PC-3 (cell line): ENCODE results near the gene SLIT1. TPM values are rescaled to one million over a fixed set of nuclear protein-coding genes. Genes with fewer than 3 reads are reported as not detected.

Experiments
- ATAC-seq: fragments of 200-7000 bp; cut with Tn5 transposase; 2 replicates; pipeline ENCODE4 v1.9.1; 2020; ENCODE audit warnings: mild to moderate bottlenecking, moderate library complexity
- BruUV-seq: library from RNA; stranded (reverse); fragments of 400-500 nt; replicated peaks from 2 replicates; lab custom pipeline; 2021; lab: Mats Ljungman, UMichigan
- CTCF ChIA-PET: fragments of 300-600 bp; sonication (Branson Sonifier 250); formaldehyde crosslinking; loops from one replicate; lab custom pipeline; 2022; ENCODE audit warnings: antibody characterized with exemption; lab: Charles Lee
- POLR2A ChIA-PET: fragments of 300-600 bp; sonication (Branson Sonifier 250); formaldehyde crosslinking; loops from one replicate; lab custom pipeline; 2022; ENCODE audit warnings: antibody characterized with exemption; ENCODE audit not compliant: unreplicated experiment; lab: Charles Lee
- DNase-seq: peaks from one replicate; pipeline ENCODE4 v3.0.0-alpha.2; 2015
- H2AFZ ChIP-seq: fragments of 300-600 bp; sonication (generic); 2 replicates; pipeline ENCODE4 v1.6.0; 2016; ENCODE audit warnings: antibody characterized with exemption, low read length
- H3F3A ChIP-seq: fragments of 300-600 bp; sonication (generic); one replicate; pipeline ENCODE4 v1.6.0; 2017; ENCODE audit warnings: antibody characterized with exemption, low read length, control low read depth, mild to moderate bottlenecking; ENCODE audit not compliant: unreplicated experiment
- H3K27ac ChIP-seq: fragments of 300-600 bp; sonication (generic); 2 replicates; pipeline ENCODE4 v1.5.1; 2016; ENCODE audit warnings: mild to moderate bottlenecking, low read length
- H3K27me3 ChIP-seq: fragments of 300-600 bp; sonication (generic); 2 replicates; pipeline ENCODE4 v1.6.1; 2016; ENCODE audit warnings: low read length, mixed read lengths
- H3K36me3 ChIP-seq: fragments of 300-600 bp; sonication (generic); 2 replicates; pipeline ENCODE4 v1.6.1; 2016; ENCODE audit warnings: low read depth, mixed run types, low read length, mixed read lengths
- H3K4me1 ChIP-seq: fragments of 300-600 bp; sonication (generic); 2 replicates; pipeline ENCODE4 v1.5.1; 2016; ENCODE audit warnings: low read length; ENCODE audit not compliant: insufficient read depth
- H3K4me2 ChIP-seq: fragments of 300-600 bp; sonication (generic); 2 replicates; pipeline ENCODE4 v1.6.0; 2016; ENCODE audit warnings: low read length
- H3K4me3 ChIP-seq: fragments of 300-600 bp; sonication (generic); 2 replicates; pipeline ENCODE4 v1.5.1; 2016; ENCODE audit warnings: mild to moderate bottlenecking, low read length, mixed read lengths
- H3K79me2 ChIP-seq: fragments of 300-600 bp; sonication (generic); 2 replicates; pipeline ENCODE4 v1.6.1; 2017; ENCODE audit warnings: low read length, mixed read lengths
- H3K9ac ChIP-seq: fragments of 300-600 bp; sonication (generic); 2 replicates; pipeline ENCODE4 v1.6.0; 2016; ENCODE audit warnings: mild to moderate bottlenecking, low read length
- H3K9me2 ChIP-seq: fragments of 300-600 bp; sonication (generic); replicated peaks from 2 replicates; pipeline ENCODE4 v1.6.1; 2016; ENCODE audit warnings: mixed run types, low read length, mixed read lengths
- H3K9me3 ChIP-seq: fragments of 300-600 bp; sonication (generic); 2 replicates; pipeline ENCODE4 v1.6.1; 2016; ENCODE audit warnings: low read length, mixed read lengths
- H4K20me1 ChIP-seq: fragments of 300-600 bp; sonication (generic); 2 replicates; pipeline ENCODE4 v1.6.1; 2016; ENCODE audit warnings: low read length, mixed read lengths
- EZH2 ChIP-seq: fragments of 300-600 bp; sonication (generic); IDR thresholded peaks from one replicate; pipeline ENCODE4 v1.6.1; 2017; ENCODE audit warnings: antibody characterized with exemption, mild to moderate bottlenecking, low read length; ENCODE audit not compliant: unreplicated experiment
- EZH2phosphoT487 ChIP-seq: fragments of 300-600 bp; sonication (generic); IDR thresholded peaks from 2 replicates; pipeline ENCODE4 v1.6.1; 2018; ENCODE audit warnings: mild to moderate bottlenecking, antibody characterized with exemption, low read length, borderline replicate concordance
- intact Hi-C: fragments of 100-400 bp; cut with micrococcal nuclease; formaldehyde crosslinking; loops from 2 replicates; pipeline ENCODE4 v1.9.0; 2023
- total RNA-seq: library from RNA; depleted of rRNA; stranded (reverse); fragments of >200 nt; gene quantifications from 2 replicates; pipeline ENCODE4 v1.2.3, GENCODE V29; 2014
- TF ChIP-seq, protein P1 (sequence below): fragments of 300-600 bp; sonication (generic); conservative IDR thresholded peaks from 2 replicates; pipeline ENCODE4 v1.5.1; 2017; ENCODE audit warnings: antibody characterized with exemption, low read depth, mild to moderate bottlenecking, low read length

SLIT1 gene
- total RNA-seq, 1 experiment from 2014 or later, result not detected

DNA sequence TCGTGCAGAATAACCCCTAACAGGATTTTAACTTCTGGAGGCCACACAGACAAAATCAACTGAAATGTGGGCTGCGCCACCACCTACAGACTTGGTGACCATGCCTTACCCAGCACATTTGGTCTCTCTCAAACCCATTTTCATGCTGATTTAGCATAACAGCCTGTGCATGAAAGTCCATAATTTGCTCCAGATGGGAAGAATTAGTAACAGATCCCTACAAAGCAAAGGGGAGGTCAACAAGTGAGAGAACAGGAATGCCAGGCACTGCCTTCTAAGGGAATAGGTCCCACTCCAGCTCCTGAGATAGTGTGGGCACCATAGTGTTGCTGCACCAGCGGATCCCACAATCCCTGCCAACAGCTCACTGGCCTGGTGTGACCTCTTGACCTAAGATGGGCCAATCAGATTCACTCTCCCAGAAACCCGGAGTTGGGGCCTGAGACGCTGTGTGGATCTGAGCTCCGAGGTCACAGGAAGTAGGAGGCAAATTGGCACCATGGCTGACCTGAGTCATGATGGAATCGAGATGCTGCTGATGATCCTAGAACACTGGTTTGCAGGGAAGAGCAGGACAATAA is 32.4 kb downstream of the SLIT1 start:
- H2AFZ ChIP-seq, result no peak overlapping the region
- DNase-seq, result no peak
- H4K20me1 ChIP-seq, result no peaks in the 10 kb centered on the region
- no peaks in the 10 kb centered on the region for H3K4me1 ChIP-seq
- no peak for TF ChIP-seq EZH2
- no peak for TF ChIP-seq EZH2phosphoT487
- TF ChIP-seq, protein P1, sequence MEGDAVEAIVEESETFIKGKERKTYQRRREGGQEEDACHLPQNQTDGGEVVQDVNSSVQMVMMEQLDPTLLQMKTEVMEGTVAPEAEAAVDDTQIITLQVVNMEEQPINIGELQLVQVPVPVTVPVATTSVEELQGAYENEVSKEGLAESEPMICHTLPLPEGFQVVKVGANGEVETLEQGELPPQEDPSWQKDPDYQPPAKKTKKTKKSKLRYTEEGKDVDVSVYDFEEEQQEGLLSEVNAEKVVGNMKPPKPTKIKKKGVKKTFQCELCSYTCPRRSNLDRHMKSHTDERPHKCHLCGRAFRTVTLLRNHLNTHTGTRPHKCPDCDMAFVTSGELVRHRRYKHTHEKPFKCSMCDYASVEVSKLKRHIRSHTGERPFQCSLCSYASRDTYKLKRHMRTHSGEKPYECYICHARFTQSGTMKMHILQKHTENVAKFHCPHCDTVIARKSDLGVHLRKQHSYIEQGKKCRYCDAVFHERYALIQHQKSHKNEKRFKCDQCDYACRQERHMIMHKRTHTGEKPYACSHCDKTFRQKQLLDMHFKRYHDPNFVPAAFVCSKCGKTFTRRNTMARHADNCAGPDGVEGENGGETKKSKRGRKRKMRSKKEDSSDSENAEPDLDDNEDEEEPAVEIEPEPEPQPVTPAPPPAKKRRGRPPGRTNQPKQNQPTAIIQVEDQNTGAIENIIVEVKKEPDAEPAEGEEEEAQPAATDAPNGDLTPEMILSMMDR, result no peak
- no peaks in the 10 kb centered on the region for H3K36me3 ChIP-seq
- no peak overlapping the region for H3K27ac ChIP-seq
- no peaks in the 10 kb centered on the region for H3K9me2 ChIP-seq
- BruUV-seq, result no TSS peak
- H3K4me3 ChIP-seq, result no peak overlapping the region
- H3K4me2 ChIP-seq, result no peak overlapping the region
- no peaks in the 10 kb centered on the region for H3K27me3 ChIP-seq
- H3K9me3 ChIP-seq, result no peaks in the 10 kb centered on the region
- CTCF ChIA-PET, result no interaction called here
- no peak overlapping the region for H3K9ac ChIP-seq
- intact Hi-C loops, result no loop called here
- H3K79me2 ChIP-seq, result no peaks in the 10 kb centered on the region
- POLR2A ChIA-PET, result no interaction called here
- H3F3A ChIP-seq, result no peaks in the 10 kb centered on the region
- ATAC-seq, result no peak

GRCh38 chr10:97151307-97151914 is 34.3 kb downstream of the SLIT1 start:
- no peak overlapping the region for H3K27ac ChIP-seq
- H3K4me1 ChIP-seq, result no peaks in the 10 kb centered on the region
- intact Hi-C loops, result no loop called here
- H3K36me3 ChIP-seq, result no peaks in the 10 kb centered on the region
- H3K4me3 ChIP-seq, result no peak overlapping the region
- H3F3A ChIP-seq, result no peaks in the 10 kb centered on the region
- H3K9me2 ChIP-seq, result no peaks in the 10 kb centered on the region
- DNase-seq (no peak), ATAC-seq (no peak)
- H3K9ac ChIP-seq, result no peak overlapping the region
- H3K79me2 ChIP-seq, result no peaks in the 10 kb centered on the region
- no TSS peak for BruUV-seq
- no peaks in the 10 kb centered on the region for H4K20me1 ChIP-seq
- POLR2A ChIA-PET, result no interaction called here
- CTCF ChIA-PET, result no interaction called here
- no peak overlapping the region for H3K4me2 ChIP-seq
- no peaks in the 10 kb centered on the region for H3K9me3 ChIP-seq
- TF ChIP-seq EZH2, result no peak
- H2AFZ ChIP-seq, result no peak overlapping the region
- no peaks in the 10 kb centered on the region for H3K27me3 ChIP-seq

DNA sequence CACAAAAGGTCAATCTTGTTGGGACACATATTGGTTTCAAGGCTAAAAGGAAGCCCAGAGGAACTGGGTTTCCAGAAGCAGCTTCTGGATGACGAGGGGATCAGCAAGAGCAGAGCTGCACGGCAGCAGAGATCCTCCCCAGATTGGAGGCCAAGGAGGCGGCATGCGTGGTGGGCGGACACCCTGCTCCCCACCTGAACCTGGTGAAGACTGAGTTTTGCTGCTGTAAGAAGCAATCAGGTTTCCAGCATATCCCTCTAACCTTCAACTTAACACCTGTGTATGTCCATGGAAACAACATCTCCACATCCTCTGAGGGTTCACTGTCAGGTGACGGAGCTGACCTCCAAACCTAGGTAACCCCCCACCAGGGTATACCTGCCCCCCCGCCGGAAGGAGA is 35.1 kb downstream of the SLIT1 start:
- no peaks in the 10 kb centered on the region for H3K9me3 ChIP-seq
- no TSS peak for BruUV-seq
- ChIA-PET CTCF (no interaction called here), POLR2A (no interaction called here)
- no peaks in the 10 kb centered on the region for H3K79me2 ChIP-seq
- H3K4me1 ChIP-seq, result no peaks in the 10 kb centered on the region
- intact Hi-C loops, result no loop called here
- no peak overlapping the region for H3K4me3 ChIP-seq
- no peak overlapping the region for H3K4me2 ChIP-seq
- no peaks in the 10 kb centered on the region for H3K36me3 ChIP-seq
- H2AFZ ChIP-seq, result no peak overlapping the region
- ATAC-seq (no peak), DNase-seq (no peak)
- H3K27ac ChIP-seq, result no peak overlapping the region
- no peaks in the 10 kb centered on the region for H3K9me2 ChIP-seq
- no peaks in the 10 kb centered on the region for H3F3A ChIP-seq
- no peaks in the 10 kb centered on the region for H4K20me1 ChIP-seq
- no peaks in the 10 kb centered on the region for H3K27me3 ChIP-seq
- TF ChIP-seq, protein P1, result no peak
- TF ChIP-seq EZH2 (no peak), EZH2phosphoT487 (no peak)
- H3K9ac ChIP-seq, result no peak overlapping the region
